Gastrocnemius medialis (tissue), 4 donors: ENCODE measurements around the gene ESPNL. TPM values are rescaled to one million over a fixed set of nuclear protein-coding genes. Genes with fewer than 3 reads are reported as not detected.

Experiments used
- ATAC-seq, 2 donors: fragments of 150-250 bp; one replicate each; pipeline ENCODE4 v1.9.1; 2016
- DNase-seq, 2 donors: peaks; one replicate each; pipeline ENCODE4 v3.0.0-alpha.2; 2019
- H3K27ac ChIP-seq, 4 donors: fragments of 200-600 bp; sonication (generic); 1 replicate in 1 of 4; 2 replicates in 3 of 4; pipeline ENCODE4 v1.5.1; 2016 to 2018; ENCODE audit warnings: mild to moderate bottlenecking in 2 of 4, moderate library complexity in 1 of 4
- H3K27me3 ChIP-seq, 3 donors: fragments of 200-600 bp; sonication (generic) in 2 of 3; 1 replicate in 1 of 3; 2 replicates in 2 of 3; pipeline versions ENCODE4 v1.5.1 to v1.6.0; 2016 to 2019; ENCODE audit warnings: mild to moderate bottlenecking in 1 of 3, moderate library complexity in 1 of 3
- H3K36me3 ChIP-seq, 2 donors: fragments of 200-600 bp; sonication (generic) in 1 of 2; one replicate each; pipeline ENCODE4 v1.5.1; 2017 to 2018
- H3K4me1 ChIP-seq, 2 donors: fragments of 200-600 bp; sonication (generic) in 1 of 2; one replicate each; pipeline ENCODE4 v1.5.1; 2016 to 2017; ENCODE audit warnings: mild to moderate bottlenecking in 2 of 2
- H3K4me3 ChIP-seq, 4 donors: fragments of 200-600 bp; sonication (generic) in 3 of 4; 1 replicate in 1 of 4; 2 replicates in 3 of 4; pipeline ENCODE4 v1.5.1; 2016 to 2019; ENCODE audit warnings: mild to moderate bottlenecking in 2 of 4
- H3K9me3 ChIP-seq, 3 donors: fragments of 200-600 bp; sonication (generic) in 2 of 3; 1 replicate in 1 of 3; 2 replicates in 2 of 3; pipeline ENCODE4 v1.5.1; 2016 to 2019
- CTCF ChIP-seq, 5 experiments: fragments of 450-650 bp in 3 of 5; fragments of 200-600 bp in 2 of 5; sonication (generic) in 2 of 5; IDR thresholded peaks in 4 of 5; conservative IDR thresholded peaks in 1 of 5; 1 replicate in 4 of 5; 2 replicates in 1 of 5; pipeline ENCODE4 v1.5.1; 2016 to 2019; ENCODE audit warnings: antibody characterized with exemption in 5 of 5, mild to moderate bottlenecking in 3 of 5, moderate library complexity in 3 of 5
- POLR2A ChIP-seq, 2 donors: fragments of 450-650 bp; IDR thresholded peaks; one replicate each; pipeline ENCODE4 v1.6.1; 2017; ENCODE audit warnings: antibody characterized with exemption in 2 of 2, mild to moderate bottlenecking in 2 of 2, moderate library complexity in 2 of 2
- in situ Hi-C, 4 donors: fragments of 200-750 bp; cut with MboI; loops; one replicate each; pipeline versions ENCODE4 v1.15.0 to v1.8.0; 2017; ENCODE audit warnings: low sequenced_read_pairs in 4 of 4
- intact Hi-C: fragments of 100-400 bp; cut with DNase I; formaldehyde crosslinking; loops from one replicate; pipeline ENCODE4 v1.15.1; 2023; ENCODE audit warnings: low total_unique reads
- total RNA-seq, 4 donors: library from RNA; depleted of rRNA; stranded (reverse); fragments of >200 nt; gene quantifications; one replicate each; pipeline versions ENCODE4 v1.1.0 to v1.2.3, GENCODE V29; 2016

The ESPNL gene
- total RNA-seq, 4 donors from 2014 or later = 0.11 TPM; not detected in 3

DNA sequence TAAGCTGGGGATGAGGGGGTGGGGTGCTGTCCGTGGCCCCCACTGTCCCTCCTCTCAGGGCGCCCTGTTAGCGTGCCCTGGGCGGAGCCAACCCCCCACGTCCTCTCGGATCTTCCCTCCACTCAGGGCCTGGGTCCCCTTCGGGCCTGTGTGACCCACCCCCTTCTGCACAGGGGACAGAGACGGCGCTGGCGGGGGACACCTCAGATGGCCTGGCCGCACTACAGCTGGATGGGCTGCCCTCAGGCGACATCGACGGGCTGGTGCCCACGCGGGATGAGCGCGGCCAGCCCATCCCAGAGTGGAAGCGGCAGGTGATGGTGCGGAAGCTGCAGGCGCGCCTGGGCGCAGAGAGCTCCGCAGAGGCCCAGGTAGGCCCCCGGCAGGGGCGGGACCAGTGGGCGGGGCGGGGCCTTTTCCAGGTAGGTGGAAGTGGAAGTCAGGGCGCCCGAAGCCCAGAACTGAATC, 28.4 kb downstream of the ESPNL start:
- intact Hi-C loops = no loop called here

DNA sequence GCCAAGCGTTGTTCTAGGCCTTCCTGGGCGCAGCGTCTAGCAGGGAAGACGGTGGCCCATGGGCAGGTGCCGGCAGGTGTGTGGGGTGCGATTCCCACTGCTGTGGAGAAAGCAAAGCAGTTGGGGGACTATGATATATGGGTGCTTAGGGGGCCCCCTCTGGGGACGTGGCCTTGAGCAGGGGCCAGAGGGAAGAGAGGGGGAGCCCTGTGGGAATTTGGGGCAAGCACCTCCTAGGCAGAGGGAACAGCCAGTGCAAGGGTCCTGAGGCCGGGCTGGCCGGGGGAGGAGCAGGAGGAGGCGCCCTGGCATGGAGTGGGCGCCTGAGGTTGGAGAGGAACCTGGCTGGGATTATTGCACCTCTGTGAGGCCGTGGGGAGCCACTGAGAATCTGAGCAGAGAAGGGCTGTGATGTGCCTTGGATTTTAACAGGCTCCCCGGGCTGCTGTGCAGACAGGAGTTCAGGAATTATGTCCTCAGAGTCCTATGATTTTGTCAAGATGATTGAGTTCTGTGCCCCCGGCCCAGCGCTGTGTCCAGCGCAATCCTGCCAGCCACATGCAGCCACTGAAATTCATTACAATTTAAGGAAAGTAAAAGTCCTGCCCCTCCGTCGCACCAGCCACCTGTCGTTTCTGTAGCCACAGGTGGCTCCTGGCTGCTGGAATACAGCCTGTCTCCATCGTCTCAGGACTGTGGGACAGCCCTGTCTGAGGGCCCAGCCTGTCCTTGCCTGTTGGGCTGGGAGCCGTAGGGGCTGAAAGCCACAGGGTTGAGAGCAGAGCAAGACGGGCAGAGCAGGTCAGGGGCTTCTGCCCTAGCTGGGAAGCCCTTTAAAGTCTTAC, 29.2 kb downstream of the ESPNL start:
- intact Hi-C loops (no loop called here), in situ Hi-C loops (no loop called here)
- no peaks in the 10 kb centered on the region for H3K27me3 ChIP-seq
- H3K9me3 ChIP-seq = no peaks in the 10 kb centered on the region
- ATAC-seq (no peak), DNase-seq (no peak)
- no peak overlapping the region for H3K4me3 ChIP-seq
- peaks cover 0 to 3% of the 10 kb centered on the region in 2 donors for H3K4me1 ChIP-seq
- TF ChIP-seq CTCF (IDR thresholded peaks at IDR 0.05 in 4 of 5, conservative IDR thresholded peaks at IDR 0.05 in 1 of 5) (no peak), POLR2A (IDR thresholded peaks at IDR 0.05) (no peak)
- no peak overlapping the region for H3K27ac ChIP-seq
- no peaks in the 10 kb centered on the region for H3K36me3 ChIP-seq

More for the DNA sequence above, 28.4 kb downstream of the ESPNL start:
- H3K27me3 ChIP-seq = no peaks in the 10 kb centered on the region
- no peaks in the 10 kb centered on the region for H3K9me3 ChIP-seq
- no peak overlapping the region for H3K27ac ChIP-seq
- DNase-seq = no peak
- H3K4me3 ChIP-seq = no peak overlapping the region
- no peaks in the 10 kb centered on the region for H3K36me3 ChIP-seq
- H3K4me1 ChIP-seq = peaks cover 0 to 3% of the 10 kb centered on the region in 2 donors
- TF ChIP-seq POLR2A (IDR thresholded peaks at IDR 0.05) (no peak), CTCF (IDR thresholded peaks at IDR 0.05 in 4 of 5, conservative IDR thresholded peaks at IDR 0.05 in 1 of 5) (no peak)
- ATAC-seq = no peak
- in situ Hi-C loops = no loop called here

GRCh38 chr2:238130111-238130695, 30.1 kb downstream of the ESPNL start:
- Histone ChIP-seq H3K9me3 (no peaks in the 10 kb centered on the region), H3K27ac (no peak overlapping the region), H3K36me3 (no peaks in the 10 kb centered on the region), H3K27me3 (no peaks in the 10 kb centered on the region), H3K4me1 (peaks cover 4 to 6% of the 10 kb centered on the region in 2 donors), H3K4me3 (no peak overlapping the region)
- TF ChIP-seq CTCF (IDR thresholded peaks at IDR 0.05 in 4 of 5, conservative IDR thresholded peaks at IDR 0.05 in 1 of 5) (no peak), POLR2A (IDR thresholded peaks at IDR 0.05) (no peak)
- no peak for DNase-seq
- in situ Hi-C loops = no loop called here
- intact Hi-C loops = no loop called here
- no peak for ATAC-seq

GRCh38 chr2:238130696-238131628, 30.8 kb downstream of the ESPNL start:
- in situ Hi-C loops = no loop called here
- Histone ChIP-seq H3K9me3 (no peaks in the 10 kb centered on the region), H3K36me3 (no peaks in the 10 kb centered on the region), H3K27me3 (no peaks in the 10 kb centered on the region), H3K4me1 (peaks cover 11 to 14% of the 10 kb centered on the region in 2 donors), H3K4me3 (no peak overlapping the region), H3K27ac (no peak overlapping the region)
- intact Hi-C loops = no loop called here
- TF ChIP-seq CTCF (IDR thresholded peaks at IDR 0.05 in 4 of 5, conservative IDR thresholded peaks at IDR 0.05 in 1 of 5) = no peak
- TF ChIP-seq POLR2A (IDR thresholded peaks at IDR 0.05) = no peak
- ATAC-seq (no peak), DNase-seq (no peak)
